Activated naive CD4-positive, alpha-beta T cell treated with anti-CD3 and anti-CD28 coated beads, Interleukin-2, amount 50 U/mL, for 24 hours (primary cell): ENCODE data around the gene COQ4.

Source experiments
- H3K27ac Mint-ChIP-seq: one replicate; pipeline ENCODE4 v1.8.0; 2021; ENCODE audit warnings: mild to moderate bottlenecking, mixed read lengths
- H3K27me3 Mint-ChIP-seq: one replicate; pipeline ENCODE4 v1.8.0; 2021; ENCODE audit warnings: mixed read lengths
- H3K36me3 Mint-ChIP-seq: one replicate; pipeline ENCODE4 v1.8.0; 2021; ENCODE audit warnings: mixed read lengths
- H3K4me1 Mint-ChIP-seq: one replicate; pipeline ENCODE4 v1.8.0; 2021; ENCODE audit warnings: mixed read lengths
- H3K4me3 Mint-ChIP-seq: one replicate; pipeline ENCODE4 v1.8.0; 2021; ENCODE audit warnings: mild to moderate bottlenecking, mixed read lengths
- H3K9me3 Mint-ChIP-seq: one replicate; pipeline ENCODE4 v1.8.0; 2021; ENCODE audit warnings: mixed read lengths

Gene COQ4

GRCh38 chr9:128294142-128294541 lies 28.5 kb upstream of the COQ4 start:
- no peaks in the 10 kb centered on the region for H3K9me3 Mint-ChIP-seq
- H3K36me3 Mint-ChIP-seq = no peaks in the 10 kb centered on the region
- no peak overlapping the region for H3K4me3 Mint-ChIP-seq
- no peaks in the 10 kb centered on the region for H3K27me3 Mint-ChIP-seq
- H3K4me1 Mint-ChIP-seq = no peaks in the 10 kb centered on the region
- no peak overlapping the region for H3K27ac Mint-ChIP-seq

- H3K27me3 Mint-ChIP-seq = no peaks in the 10 kb centered on the region
- no peaks in the 10 kb centered on the region for H3K9me3 Mint-ChIP-seq
- H3K4me3 Mint-ChIP-seq = no peak overlapping the region
These were observed 26.1 kb upstream of the COQ4 start for GRCh38 chr9:128296340-128297220.

GRCh38 chr9:128297221-128297773 lies 25.3 kb upstream of the COQ4 start:
- H3K4me3 Mint-ChIP-seq = no peak overlapping the region
- no peak overlapping the region for H3K27ac Mint-ChIP-seq
- no peaks in the 10 kb centered on the region for H3K36me3 Mint-ChIP-seq
- no peaks in the 10 kb centered on the region for H3K9me3 Mint-ChIP-seq
- H3K27me3 Mint-ChIP-seq = no peaks in the 10 kb centered on the region
- H3K4me1 Mint-ChIP-seq = no peaks in the 10 kb centered on the region

More at GRCh38 chr9:128296340-128297220, 26.1 kb upstream of the COQ4 start:
- H3K4me1 Mint-ChIP-seq = no peaks in the 10 kb centered on the region
- H3K36me3 Mint-ChIP-seq = no peaks in the 10 kb centered on the region
- H3K27ac Mint-ChIP-seq = no peak overlapping the region

GRCh38 chr9:128298535-128299482 lies 23.8 kb upstream of the COQ4 start:
- H3K4me1 Mint-ChIP-seq = no peaks in the 10 kb centered on the region
- no peak overlapping the region for H3K4me3 Mint-ChIP-seq
- H3K27me3 Mint-ChIP-seq = no peaks in the 10 kb centered on the region
- no peak overlapping the region for H3K27ac Mint-ChIP-seq
- H3K36me3 Mint-ChIP-seq = no peaks in the 10 kb centered on the region
- no peaks in the 10 kb centered on the region for H3K9me3 Mint-ChIP-seq

GRCh38 chr9:128304136-128304970 lies 18.3 kb upstream of the COQ4 start:
- Mint-ChIP-seq H3K27ac (peak overlapping the region; percentile 80), H3K4me1 (no peaks in the 10 kb centered on the region), H3K9me3 (no peaks in the 10 kb centered on the region)

GRCh38 chr9:128304971-128305288 lies 17.7 kb upstream of the COQ4 start:
- H3K4me1 Mint-ChIP-seq = no peaks in the 10 kb centered on the region
- no peak overlapping the region for H3K4me3 Mint-ChIP-seq
- H3K27me3 Mint-ChIP-seq = no peaks in the 10 kb centered on the region
- peaks cover 6% of the 10 kb centered on the region for H3K36me3 Mint-ChIP-seq
- H3K27ac Mint-ChIP-seq = no peak overlapping the region
- H3K9me3 Mint-ChIP-seq = no peaks in the 10 kb centered on the region

More at GRCh38 chr9:128304136-128304970, 18.3 kb upstream of the COQ4 start:
- no peaks in the 10 kb centered on the region for H3K27me3 Mint-ChIP-seq
- peaks cover 6% of the 10 kb centered on the region for H3K36me3 Mint-ChIP-seq
- no peak overlapping the region for H3K4me3 Mint-ChIP-seq

GRCh38 chr9:128309551-128309950 lies 13.1 kb upstream of the COQ4 start:
- no peaks in the 10 kb centered on the region for H3K9me3 Mint-ChIP-seq
- no peak overlapping the region for H3K4me3 Mint-ChIP-seq
- H3K27me3 Mint-ChIP-seq = no peaks in the 10 kb centered on the region
- no peaks in the 10 kb centered on the region for H3K4me1 Mint-ChIP-seq
- H3K27ac Mint-ChIP-seq = no peak overlapping the region
- H3K36me3 Mint-ChIP-seq = peaks cover 6% of the 10 kb centered on the region

- Mint-ChIP-seq H3K27me3 (no peaks in the 10 kb centered on the region), H3K4me1 (no peaks in the 10 kb centered on the region), H3K27ac (no peak overlapping the region), H3K4me3 (no peak overlapping the region), H3K36me3 (peaks cover 6% of the 10 kb centered on the region), H3K9me3 (no peaks in the 10 kb centered on the region)
These were observed 12.2 kb upstream of the COQ4 start for GRCh38 chr9:128310461-128310860.

GRCh38 chr9:128314697-128315096 lies 7.9 kb upstream of the COQ4 start:
- Mint-ChIP-seq H3K9me3 (no peaks in the 10 kb centered on the region), H3K4me3 (no peak overlapping the region), H3K27ac (no peak overlapping the region), H3K36me3 (no peaks in the 10 kb centered on the region), H3K4me1 (no peaks in the 10 kb centered on the region), H3K27me3 (no peaks in the 10 kb centered on the region)

GRCh38 chr9:128316421-128316820 lies 6.2 kb upstream of the COQ4 start:
- Mint-ChIP-seq H3K27me3 (no peaks in the 10 kb centered on the region), H3K27ac (no peak overlapping the region), H3K4me3 (no peak overlapping the region), H3K9me3 (no peaks in the 10 kb centered on the region), H3K4me1 (no peaks in the 10 kb centered on the region), H3K36me3 (no peaks in the 10 kb centered on the region)

GRCh38 chr9:128317629-128318028 lies 5.0 kb upstream of the COQ4 start:
- Mint-ChIP-seq H3K36me3 (peaks cover 2% of the 10 kb centered on the region), H3K4me1 (no peaks in the 10 kb centered on the region), H3K4me3 (no peak overlapping the region), H3K27ac (no peak overlapping the region), H3K9me3 (no peaks in the 10 kb centered on the region), H3K27me3 (no peaks in the 10 kb centered on the region)

GRCh38 chr9:128321343-128321742 lies 1.3 kb upstream of the COQ4 start:
- H3K27me3 Mint-ChIP-seq = no peaks in the 10 kb centered on the region
- no peak overlapping the region for H3K27ac Mint-ChIP-seq
- peaks cover 2% of the 10 kb centered on the region for H3K36me3 Mint-ChIP-seq
- H3K4me1 Mint-ChIP-seq = peaks cover 5% of the 10 kb centered on the region
- H3K4me3 Mint-ChIP-seq = peak overlapping the region; percentile 98
- H3K9me3 Mint-ChIP-seq = no peaks in the 10 kb centered on the region

- H3K9me3 Mint-ChIP-seq = no peaks in the 10 kb centered on the region
- H3K4me3 Mint-ChIP-seq = peak overlapping the region; percentile 98
- peaks cover 5% of the 10 kb centered on the region for H3K4me1 Mint-ChIP-seq
- no peaks in the 10 kb centered on the region for H3K27me3 Mint-ChIP-seq
- H3K36me3 Mint-ChIP-seq = peaks cover 2% of the 10 kb centered on the region
- H3K27ac Mint-ChIP-seq = peak overlapping the region; percentile 99
These were observed 698 bp upstream of the COQ4 start for GRCh38 chr9:128321879-128322403.

GRCh38 chr9:128323212-128323730 lies 632 bp downstream of the COQ4 start:
- H3K4me3 Mint-ChIP-seq = peak overlapping the region; percentile 98
- no peaks in the 10 kb centered on the region for H3K9me3 Mint-ChIP-seq
- H3K36me3 Mint-ChIP-seq = peaks cover 6% of the 10 kb centered on the region
- peaks cover 5% of the 10 kb centered on the region for H3K4me1 Mint-ChIP-seq
- peak overlapping the region; percentile 99 for H3K27ac Mint-ChIP-seq
- H3K27me3 Mint-ChIP-seq = no peaks in the 10 kb centered on the region
